GM18951 (cell line): ENCODE data around the gene EMC1.
"Not testable (repeated sequence)": the region's sequence is repeated elsewhere in the genome, so short reads cannot be mapped to it uniquely, and the experiment has no call there.

ENCODE experiments used
- POLR2A ChIP-seq: IDR thresholded peaks from 4 replicates; pipeline ENCODE4 v1.6.1; 2011; ENCODE audit warnings: mild to moderate bottlenecking; ENCODE audit not compliant: insufficient read length, insufficient read depth; ENCODE audit errors: extremely low read depth
- in situ Hi-C: fragments of 300-500 bp; cut with MboI; formaldehyde crosslinking; loops from one replicate; pipeline ENCODE4 v1.12.0; 2022; ENCODE audit warnings: low sequenced_read_pairs, mixed read lengths, inconsistent platforms; ENCODE audit not compliant: unreplicated experiment

Gene EMC1

DNA sequence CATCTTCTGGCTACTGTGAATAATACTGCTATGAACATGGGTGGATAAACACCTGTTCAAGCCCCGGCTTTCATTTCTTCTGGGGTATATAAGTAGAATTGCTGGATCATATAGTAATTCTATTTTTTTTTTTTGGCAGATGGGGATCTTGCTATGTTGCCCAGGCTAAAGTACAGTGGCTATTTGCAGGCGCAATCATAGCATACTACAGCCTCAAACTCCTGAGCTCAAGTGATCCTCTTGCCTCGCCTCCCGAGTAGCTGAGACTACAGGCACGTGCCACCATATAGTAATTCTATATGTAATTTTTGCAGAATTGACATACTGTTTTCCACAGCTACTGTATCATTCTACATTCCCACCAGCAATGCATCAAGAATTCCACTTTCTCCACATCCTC, 69.1 kb downstream of the EMC1 start:
- in situ Hi-C loops = no loop called here
- no peak for TF ChIP-seq POLR2A

DNA sequence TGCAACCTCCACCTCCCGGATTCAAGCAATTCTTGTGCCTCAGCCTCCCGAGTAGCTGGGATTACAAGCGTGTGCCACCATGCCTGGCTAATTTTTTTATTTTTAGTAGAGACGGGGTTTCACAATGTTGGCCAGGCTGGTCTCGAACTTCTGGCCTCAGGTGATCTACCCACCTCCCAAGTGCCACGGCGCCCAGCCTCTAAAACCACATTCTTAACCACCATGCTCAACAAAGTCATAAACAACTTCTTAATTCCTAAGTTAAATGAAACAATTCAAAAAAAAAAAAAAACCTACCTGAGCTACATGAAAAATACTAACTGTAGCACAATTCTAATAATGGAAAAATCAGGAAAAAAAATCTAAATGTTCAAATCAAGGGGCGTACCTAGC, 71.1 kb downstream of the EMC1 start:
- in situ Hi-C loops = not testable (repeated sequence)

- in situ Hi-C loops = no loop called here
- no peak for TF ChIP-seq POLR2A
Observed at GRCh38 chr1:19179597-19180264, 71.6 kb downstream of the EMC1 start.

DNA sequence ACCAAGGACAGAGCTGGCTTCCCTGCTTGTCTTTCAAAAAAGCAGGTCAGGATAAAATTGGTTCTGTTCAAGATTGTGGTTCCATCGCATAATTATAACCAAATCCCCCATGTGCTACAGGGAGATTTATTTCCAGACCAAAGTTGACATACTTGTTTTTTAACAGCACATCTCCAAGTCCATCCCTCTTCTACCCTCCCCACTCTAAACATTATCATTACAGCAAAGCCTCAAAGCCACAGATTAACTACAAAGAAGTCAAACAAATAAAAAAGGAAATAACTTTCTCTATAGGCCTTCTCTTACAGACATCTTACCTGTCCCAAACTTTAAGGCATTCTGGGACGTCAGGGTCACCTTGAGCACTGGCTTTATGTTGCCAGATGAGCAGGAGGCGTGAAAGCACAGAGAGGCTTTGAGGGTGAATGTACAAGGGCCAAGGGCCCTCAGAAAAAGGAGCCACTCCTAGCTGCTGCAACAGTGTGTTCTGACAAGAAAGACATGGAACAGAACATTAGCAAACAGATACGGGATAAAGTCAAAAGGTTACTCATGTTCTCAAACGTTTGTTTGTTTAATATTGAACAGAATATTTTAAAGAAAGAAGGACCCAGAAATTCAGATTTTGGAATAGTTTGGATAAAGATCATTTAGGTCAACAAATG, 72.5 kb downstream of the EMC1 start:
- in situ Hi-C loops = no loop called here
- TF ChIP-seq POLR2A = no peak

DNA sequence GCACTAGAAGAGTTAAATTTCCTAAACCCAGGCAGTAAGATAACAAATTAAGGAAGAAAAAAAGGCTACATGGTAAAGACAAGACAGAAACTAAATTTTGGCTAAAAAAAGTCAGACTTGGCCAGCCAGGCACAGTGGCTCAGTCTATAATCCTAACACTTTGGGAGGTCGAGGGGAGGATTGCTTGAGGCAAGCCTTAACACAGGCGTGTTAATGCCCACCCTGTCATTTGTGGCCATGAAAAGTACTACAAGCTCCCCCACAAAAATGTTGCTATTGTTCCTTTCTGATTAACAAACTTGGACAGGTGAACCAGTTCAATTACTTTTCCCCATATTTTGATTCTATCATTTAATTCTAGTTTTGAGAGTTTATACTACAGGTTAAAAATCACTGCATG, 73.5 kb downstream of the EMC1 start:
- in situ Hi-C loops = no loop called here
- TF ChIP-seq POLR2A = no peak

- no peak for TF ChIP-seq POLR2A
- in situ Hi-C loops = no loop called here
Observed at GRCh38 chr1:19169642-19170041, 81.7 kb downstream of the EMC1 start.

- in situ Hi-C loops = no loop called here
- no peak for TF ChIP-seq POLR2A
Observed at GRCh38 chr1:19167140-19167539, 84.2 kb downstream of the EMC1 start.

DNA sequence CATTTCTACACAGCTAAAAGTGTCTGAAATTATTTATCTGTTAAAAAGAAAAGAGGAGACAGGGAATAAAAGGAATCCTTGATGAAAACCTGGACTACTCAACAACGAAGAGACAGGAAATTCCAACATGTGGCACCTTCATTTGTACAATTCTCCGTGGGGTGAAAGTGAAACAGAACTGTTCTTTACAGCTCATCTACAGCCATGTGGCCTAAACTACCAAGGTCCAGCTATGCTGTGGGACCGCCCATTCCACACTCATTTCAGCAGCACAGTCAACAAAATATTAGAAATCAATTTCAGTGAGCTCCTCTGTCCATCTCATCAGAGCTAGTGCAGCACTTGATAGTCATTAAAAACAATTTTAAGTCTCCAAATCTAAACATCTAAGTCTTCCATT, 85.3 kb downstream of the EMC1 start:
- no peak for TF ChIP-seq POLR2A
- in situ Hi-C loops = no loop called here
